ENCODE measurements around the gene CHCHD6. TPM values are rescaled to one million over a fixed set of nuclear protein-coding genes. Genes with fewer than 3 reads are reported as not detected.

The CHCHD6 gene
- total and polyA plus RNA-seq, 2 donors from 2014 or later: 10.7 to 35.2 TPM

DNA sequence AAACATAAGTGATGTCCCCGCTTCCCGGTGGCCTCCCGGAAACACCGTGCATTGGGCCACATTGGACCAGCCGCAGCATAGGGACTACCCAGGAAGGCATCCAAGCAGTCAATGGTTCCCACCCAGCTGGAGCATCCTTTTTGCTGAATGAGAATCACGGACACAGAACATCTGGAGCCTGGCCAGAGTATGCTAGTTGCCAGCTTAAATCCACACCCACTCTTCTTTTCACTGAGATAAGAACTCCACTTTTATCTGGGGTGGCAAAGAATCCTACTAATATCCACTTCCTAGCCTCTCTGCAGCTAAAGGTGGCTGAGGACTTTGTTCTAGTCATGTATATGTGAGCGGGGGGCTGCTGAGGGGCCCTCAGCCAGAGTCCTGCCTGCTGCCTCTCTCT lies 183.6 kb downstream of the CHCHD6 start:
- no peak overlapping the region for H3K9ac ChIP-seq (ENCODE audit: low read length in 3 of 3)
- DNase-seq (no peak), FAIRE-seq (no peak)
- H3K9me3 ChIP-seq (ENCODE audit: control insufficient read depth in 2 of 3, insufficient read depth in 1 of 3, low read length in 3 of 3): no peaks in the 10 kb centered on the region
- H3K4me1 ChIP-seq (ENCODE audit: control insufficient read depth in 2 of 3, insufficient read depth in 2 of 3, low read depth in 1 of 3, low read length in 3 of 3): no peaks in the 10 kb centered on the region
- no peak overlapping the region for H3K27ac ChIP-seq (ENCODE audit: low read depth in 2 of 2, low read length in 2 of 2)
- intact Hi-C loops (cut with DNase I): no loop called here
- H3K36me3 ChIP-seq (ENCODE audit: control insufficient read depth in 2 of 3, insufficient read depth in 3 of 3, low read length in 3 of 3): no peaks in the 10 kb centered on the region
- no peak overlapping the region for H3K4me3 ChIP-seq (ENCODE audit: low read length in 3 of 3)
- TF ChIP-seq, protein P1, sequence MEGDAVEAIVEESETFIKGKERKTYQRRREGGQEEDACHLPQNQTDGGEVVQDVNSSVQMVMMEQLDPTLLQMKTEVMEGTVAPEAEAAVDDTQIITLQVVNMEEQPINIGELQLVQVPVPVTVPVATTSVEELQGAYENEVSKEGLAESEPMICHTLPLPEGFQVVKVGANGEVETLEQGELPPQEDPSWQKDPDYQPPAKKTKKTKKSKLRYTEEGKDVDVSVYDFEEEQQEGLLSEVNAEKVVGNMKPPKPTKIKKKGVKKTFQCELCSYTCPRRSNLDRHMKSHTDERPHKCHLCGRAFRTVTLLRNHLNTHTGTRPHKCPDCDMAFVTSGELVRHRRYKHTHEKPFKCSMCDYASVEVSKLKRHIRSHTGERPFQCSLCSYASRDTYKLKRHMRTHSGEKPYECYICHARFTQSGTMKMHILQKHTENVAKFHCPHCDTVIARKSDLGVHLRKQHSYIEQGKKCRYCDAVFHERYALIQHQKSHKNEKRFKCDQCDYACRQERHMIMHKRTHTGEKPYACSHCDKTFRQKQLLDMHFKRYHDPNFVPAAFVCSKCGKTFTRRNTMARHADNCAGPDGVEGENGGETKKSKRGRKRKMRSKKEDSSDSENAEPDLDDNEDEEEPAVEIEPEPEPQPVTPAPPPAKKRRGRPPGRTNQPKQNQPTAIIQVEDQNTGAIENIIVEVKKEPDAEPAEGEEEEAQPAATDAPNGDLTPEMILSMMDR (IDR thresholded peaks at IDR 0.05; ENCODE audit: borderline replicate concordance, extremely low read depth, insufficient read depth): no peak
- no peaks in the 10 kb centered on the region for H3K27me3 ChIP-seq (ENCODE audit: control insufficient read depth, insufficient read depth, low read length)

DNA sequence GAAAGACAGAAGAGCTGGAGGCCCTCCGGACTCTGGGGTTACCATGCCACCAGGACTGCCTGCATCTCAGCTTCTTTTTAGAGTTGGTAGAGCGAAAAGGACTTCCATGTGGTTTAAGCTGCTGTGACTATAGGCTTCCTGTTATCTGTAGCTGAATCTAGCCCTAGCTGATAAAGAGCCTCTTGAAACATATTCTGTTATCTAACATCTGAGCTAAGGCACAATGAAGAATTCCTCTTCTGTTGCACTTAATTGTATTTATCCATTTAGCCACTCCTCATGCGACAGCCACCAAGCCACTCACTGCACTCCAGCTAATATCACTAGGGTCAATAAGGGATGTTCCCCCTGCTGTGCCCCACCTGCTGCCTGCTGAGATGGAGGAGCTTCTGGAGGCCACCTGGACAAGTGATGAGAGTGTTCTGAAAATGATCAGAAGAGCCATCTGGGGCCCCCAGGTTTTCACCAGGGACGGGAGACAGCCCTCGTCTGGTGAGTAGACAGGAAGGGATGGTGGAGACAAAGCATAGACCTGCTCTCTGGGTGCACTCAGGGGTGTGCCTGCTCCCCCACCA lies 184.2 kb downstream of the CHCHD6 start:
- no peak for DNase-seq
- intact Hi-C loops (cut with DNase I): no loop called here

DNA sequence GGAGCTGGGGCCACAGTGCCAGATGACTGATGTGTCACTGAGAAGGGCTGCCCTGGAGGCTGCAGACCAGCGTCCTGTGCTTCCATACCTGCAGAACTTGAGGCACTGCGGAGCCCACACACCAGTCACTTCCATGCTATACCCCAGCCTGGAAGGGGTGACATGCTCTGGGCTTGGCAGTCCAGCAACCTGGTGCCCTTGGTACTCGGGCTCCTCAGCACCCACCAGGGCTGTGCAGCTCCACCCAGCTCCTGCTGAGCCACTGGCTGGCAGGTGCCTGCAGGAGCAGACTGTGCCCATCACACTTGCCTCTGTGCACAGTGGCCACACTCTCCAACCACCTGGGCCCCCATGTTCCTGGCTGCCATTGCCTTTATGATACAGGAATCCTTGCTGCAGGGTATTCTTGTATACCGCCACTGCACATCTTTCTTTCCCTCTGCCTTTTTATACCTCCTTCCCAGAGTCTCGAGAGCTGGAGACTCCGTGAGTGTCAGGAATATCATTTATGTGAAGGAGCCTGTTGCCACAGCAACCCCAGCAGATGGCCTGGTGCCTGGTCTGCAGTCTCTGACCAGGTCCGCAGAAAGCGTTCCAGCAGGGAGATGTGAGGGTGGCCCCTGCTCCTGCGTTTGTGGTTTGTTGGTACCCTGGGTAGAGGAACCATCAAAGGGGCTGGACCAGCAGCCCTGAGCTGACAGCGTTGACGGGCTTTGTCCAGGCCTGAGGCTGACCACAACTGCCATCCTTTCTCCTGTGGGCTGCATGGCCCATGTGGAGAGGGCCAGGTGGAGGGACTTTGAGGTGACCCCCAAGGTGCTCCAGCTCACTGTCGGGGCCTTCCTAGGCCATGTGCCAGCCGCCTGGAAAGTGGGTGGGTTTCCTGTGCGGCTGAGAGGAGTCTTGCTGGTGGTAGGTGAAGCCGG lies 185.5 kb downstream of the CHCHD6 start:
- Histone ChIP-seq H3K27me3 (ENCODE audit: control insufficient read depth, insufficient read depth, low read length) (no peaks in the 10 kb centered on the region), H3K4me3 (ENCODE audit: low read length in 3 of 3) (no peak overlapping the region), H3K9ac (ENCODE audit: low read length in 3 of 3) (no peak overlapping the region), H3K36me3 (ENCODE audit: control insufficient read depth in 2 of 3, insufficient read depth in 3 of 3, low read length in 3 of 3) (no peaks in the 10 kb centered on the region), H3K9me3 (ENCODE audit: control insufficient read depth in 2 of 3, insufficient read depth in 1 of 3, low read length in 3 of 3) (no peaks in the 10 kb centered on the region), H3K4me1 (ENCODE audit: control insufficient read depth in 2 of 3, insufficient read depth in 2 of 3, low read depth in 1 of 3, low read length in 3 of 3) (no peaks in the 10 kb centered on the region), H3K27ac (ENCODE audit: low read depth in 2 of 2, low read length in 2 of 2) (no peak overlapping the region)
- DNase-seq (no peak), FAIRE-seq (no peak)
- TF ChIP-seq, protein P1 (IDR thresholded peaks at IDR 0.05; ENCODE audit: borderline replicate concordance, extremely low read depth, insufficient read depth): no peak
- intact Hi-C loops (cut with DNase I): no loop called here

More for the DNA sequence above, 184.2 kb downstream of the CHCHD6 start:
- Histone ChIP-seq H3K4me3 (ENCODE audit: low read length in 3 of 3) (no peak overlapping the region), H3K4me1 (ENCODE audit: control insufficient read depth in 2 of 3, insufficient read depth in 2 of 3, low read depth in 1 of 3, low read length in 3 of 3) (no peaks in the 10 kb centered on the region), H3K9ac (ENCODE audit: low read length in 3 of 3) (no peak overlapping the region), H3K27ac (ENCODE audit: low read depth in 2 of 2, low read length in 2 of 2) (no peak overlapping the region), H3K36me3 (ENCODE audit: control insufficient read depth in 2 of 3, insufficient read depth in 3 of 3, low read length in 3 of 3) (no peaks in the 10 kb centered on the region), H3K27me3 (ENCODE audit: control insufficient read depth, insufficient read depth, low read length) (no peaks in the 10 kb centered on the region), H3K9me3 (ENCODE audit: control insufficient read depth in 2 of 3, insufficient read depth in 1 of 3, low read length in 3 of 3) (no peaks in the 10 kb centered on the region)
- TF ChIP-seq, protein P1 (IDR thresholded peaks at IDR 0.05; ENCODE audit: borderline replicate concordance, extremely low read depth, insufficient read depth): no peak
- FAIRE-seq: no peak

Measured in kidney (tissue), 14 donors.